Neural progenitor cell (in vitro differentiated cells): Measurements from ENCODE around the gene MBP.
"Not testable (repeated sequence)": the region's sequence is repeated elsewhere in the genome, so short reads cannot be mapped to it uniquely, and the experiment has no call there.

Source experiments
- EZH2 ChIP-seq: fragments of 200-600 bp; sonication (generic); IDR thresholded peaks from 2 replicates; pipeline ENCODE4 v1.6.1; 2017; ENCODE audit warnings: antibody characterized with exemption, mild to moderate bottlenecking, moderate library complexity
- TF ChIP-seq, protein P1 (sequence below): fragments of 200-600 bp; sonication (generic); IDR thresholded peaks from 2 replicates; pipeline ENCODE4 v1.5.1; 2017; ENCODE audit warnings: antibody characterized with exemption, mild to moderate bottlenecking

DNA sequence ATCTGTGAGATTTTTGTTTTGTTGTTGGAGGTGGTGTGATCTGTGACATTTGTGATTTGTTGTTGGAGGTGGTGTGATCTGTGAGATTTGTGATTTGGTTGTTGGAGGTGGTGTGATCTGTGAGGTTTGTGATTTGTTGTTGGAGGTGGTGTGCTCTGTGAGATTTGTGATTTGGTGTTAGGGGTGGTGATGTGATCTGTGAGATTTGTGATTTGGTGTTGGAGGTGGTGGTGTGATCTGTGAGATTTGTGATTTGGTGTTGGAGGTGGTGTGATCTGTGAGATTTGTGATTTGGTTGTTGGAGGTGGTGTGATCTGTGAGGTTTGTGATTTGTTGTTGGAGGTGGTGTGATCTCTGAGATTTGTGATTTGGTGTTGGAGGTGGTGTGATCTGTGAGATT lies 165.3 kb downstream of the MBP start:
- TF ChIP-seq, protein P1, sequence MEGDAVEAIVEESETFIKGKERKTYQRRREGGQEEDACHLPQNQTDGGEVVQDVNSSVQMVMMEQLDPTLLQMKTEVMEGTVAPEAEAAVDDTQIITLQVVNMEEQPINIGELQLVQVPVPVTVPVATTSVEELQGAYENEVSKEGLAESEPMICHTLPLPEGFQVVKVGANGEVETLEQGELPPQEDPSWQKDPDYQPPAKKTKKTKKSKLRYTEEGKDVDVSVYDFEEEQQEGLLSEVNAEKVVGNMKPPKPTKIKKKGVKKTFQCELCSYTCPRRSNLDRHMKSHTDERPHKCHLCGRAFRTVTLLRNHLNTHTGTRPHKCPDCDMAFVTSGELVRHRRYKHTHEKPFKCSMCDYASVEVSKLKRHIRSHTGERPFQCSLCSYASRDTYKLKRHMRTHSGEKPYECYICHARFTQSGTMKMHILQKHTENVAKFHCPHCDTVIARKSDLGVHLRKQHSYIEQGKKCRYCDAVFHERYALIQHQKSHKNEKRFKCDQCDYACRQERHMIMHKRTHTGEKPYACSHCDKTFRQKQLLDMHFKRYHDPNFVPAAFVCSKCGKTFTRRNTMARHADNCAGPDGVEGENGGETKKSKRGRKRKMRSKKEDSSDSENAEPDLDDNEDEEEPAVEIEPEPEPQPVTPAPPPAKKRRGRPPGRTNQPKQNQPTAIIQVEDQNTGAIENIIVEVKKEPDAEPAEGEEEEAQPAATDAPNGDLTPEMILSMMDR = not testable (repeated sequence)
- not testable (repeated sequence) for TF ChIP-seq EZH2
